ENCODE results near the gene TBC1D3B. TPM values are rescaled to one million over a fixed set of nuclear protein-coding genes. Genes with fewer than 3 reads are reported as not detected.

Gene TBC1D3B
- polyA plus RNA-seq, 2 of the 4 experiments (the other 2 are of a cell fraction) = 1.5 to 5.6 TPM

GRCh38 chr17:36185416-36185815, 9.0 kb upstream of the TBC1D3B start:
- TF ChIP-seq JUN (IDR thresholded peaks at IDR 0.05) (no peak), RARB (CRISPR knock-in tag; IDR thresholded peaks at IDR 0.05) (no peak), EP300 (IDR thresholded peaks at IDR 0.05) (no peak), HMGXB4 (CRISPR knock-in tag; IDR thresholded peaks at IDR 0.05; ENCODE audit: borderline replicate concordance) (no peak), TFCP2L1 (CRISPR knock-in tag; IDR thresholded peaks at IDR 0.05) (no peak), BCL3 (IDR thresholded peaks at IDR 0.05) (no peak), REST (IDR thresholded peaks at IDR 0.05) (no peak), RNF2 (IDR thresholded peaks at IDR 0.05; ENCODE audit: borderline replicate concordance, low read depth) (no peak)
- 0 out of 3 replicates have a peak, but pooled peaks cover 6% of the 10 kb centered on the region for H3K4me1 ChIP-seq
- ATAC-seq (no peak), FAIRE-seq (no peak), DNase-seq (ENCODE audit: low read depth in 1 of 2, low spot score in 1 of 2) (no peak)
- CTCF ChIA-PET = no interaction called here
- H3K4me3 ChIP-seq = no peak overlapping the region
- no peaks in the 10 kb centered on the region for H3K9me3 ChIP-seq
- no peak overlapping the region for H3K27ac ChIP-seq
- POLR2A ChIA-PET = no interaction called here
- WGBS (ENCODE audit: missing lambda C conversion rate) = 29% methylated on average over 2 of the region's 2 CpGs
- H3K4me2 ChIP-seq = no peak overlapping the region

- POLR2A ChIA-PET = no interaction called here
- H3K27ac ChIP-seq = peak overlapping the region in 1 of 2 experiments; percentile 91; a peak in 3 of 6 replicates
- DNase-seq (ENCODE audit: low read depth in 1 of 2, low spot score in 1 of 2) (no peak), ATAC-seq (no peak), FAIRE-seq (no peak)
- peak overlapping the region; percentile 62; the same call in 1 of the 3 replicates for H3K4me3 ChIP-seq
- CTCF ChIA-PET = interaction anchor here (1.2 to 2.3 kb wide), 2 partner anchors 35 to 299 kb away, joined by 5 to 10 read pairs; no protein-coding TSS in a partner anchor
- H3K4me2 ChIP-seq = peak overlapping the region; percentile 96
- no peak for TF ChIP-seq BHLHE40 (IDR thresholded peaks at IDR 0.05; ENCODE audit: low read depth, low read length)
- no peak for TF ChIP-seq FOXS1 (CRISPR knock-in tag; IDR thresholded peaks at IDR 0.05)
- TF ChIP-seq RARB (CRISPR knock-in tag; IDR thresholded peaks at IDR 0.05) = no peak
- no peak for TF ChIP-seq CHD2 (IDR thresholded peaks at IDR 0.05; ENCODE audit: low read length, partially characterized antibody)
- TF ChIP-seq USF2 (IDR thresholded peaks at IDR 0.05) = no peak
- TF ChIP-seq CBX2 (IDR thresholded peaks at IDR 0.05; ENCODE audit: borderline replicate concordance, low read depth) = no peak
- TF ChIP-seq EHMT2 (IDR thresholded peaks at IDR 0.05; ENCODE audit: low read depth) = no peak
- TF ChIP-seq KDM5A (IDR thresholded peaks at IDR 0.05) = no peak
- no peak for TF ChIP-seq GATA3 (IDR thresholded peaks at IDR 0.05; ENCODE audit: borderline replicate concordance)
- no peak for TF ChIP-seq RAD21 (conservative IDR thresholded peaks at IDR 0.05 in 1 of 2, IDR thresholded peaks at IDR 0.05 in 1 of 2)
- TF ChIP-seq HMGXB4 (CRISPR knock-in tag; IDR thresholded peaks at IDR 0.05; ENCODE audit: borderline replicate concordance) = no peak
- H3K4me1 ChIP-seq = 0 out of 3 replicates have a peak, but pooled peaks cover 6% of the 10 kb centered on the region
- 84% methylated on average over 7 of the region's 12 CpGs for WGBS (ENCODE audit: missing lambda C conversion rate)
- H3K9me3 ChIP-seq = no peaks in the 10 kb centered on the region
These were observed 7.8 kb upstream of the TBC1D3B start for GRCh38 chr17:36184023-36184765.

Measured in A549 (cell line).